Activated T-cell treated with anti-CD3 and anti-CD28 coated beads, Interleukin-2, amount 50 U/mL, for 4 hours (primary cell): Measurements from ENCODE around the gene BZW2. TPM values are rescaled to one million over a fixed set of nuclear protein-coding genes. Genes with fewer than 3 reads are reported as not detected.
"Not testable (repeated sequence)": the region's sequence is repeated elsewhere in the genome, so short reads cannot be mapped to it uniquely, and the experiment has no call there.

Source experiments
- ATAC-seq, 2 donors: fragments of 200-7000 bp; cut with Tn5 transposase; one replicate each; pipeline ENCODE4 v1.10.0; 2021
- DNase-seq: peaks from one replicate; pipeline ENCODE4 v3.0.0-alpha.2; 2020
- H3K27me3 Mint-ChIP-seq: one replicate; pipeline ENCODE4 v1.8.0; 2021; ENCODE audit warnings: low read depth, mixed read lengths
- H3K36me3 Mint-ChIP-seq: one replicate; pipeline ENCODE4 v1.8.0; 2022; ENCODE audit warnings: mixed read lengths; ENCODE audit not compliant: insufficient read depth
- H3K4me1 Mint-ChIP-seq: one replicate; pipeline ENCODE4 v1.8.0; 2021; ENCODE audit warnings: low read depth, mixed read lengths
- H3K4me3 Mint-ChIP-seq: one replicate; pipeline ENCODE4 v1.8.0; 2021; ENCODE audit warnings: mild to moderate bottlenecking, moderate library complexity, mixed read lengths
- H3K9me3 Mint-ChIP-seq: one replicate; pipeline ENCODE4 v1.8.0; 2021; ENCODE audit warnings: mixed read lengths
- total RNA-seq, 3 donors: library from RNA; stranded (reverse); gene quantifications; one replicate each; pipeline ENCODE4 v1.2.1, GENCODE V29; 2021

Gene BZW2
- total RNA-seq, 3 donors from 2014 or later: 116 to 135 (median 127) TPM

DNA sequence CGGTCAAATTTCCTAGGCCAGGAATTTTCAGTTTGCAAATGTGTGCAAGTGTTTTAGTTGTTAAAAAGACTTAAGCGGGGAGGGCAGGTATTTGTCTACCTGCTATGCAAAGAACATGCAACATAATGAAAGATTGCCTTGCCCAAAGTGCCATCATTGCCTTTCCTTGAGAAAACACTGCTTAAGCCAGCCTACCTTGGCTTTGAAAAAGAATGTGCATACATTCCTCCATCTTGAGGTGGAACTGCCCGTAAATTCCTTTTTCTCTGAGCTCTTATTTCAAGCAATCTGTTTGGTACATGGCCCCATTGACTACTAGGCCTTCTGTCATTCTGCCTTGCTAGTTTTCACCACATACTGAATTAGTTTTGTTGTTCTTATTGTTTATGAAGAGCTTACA is 29.3 kb downstream of the BZW2 start:
- DNase-seq (no peak), ATAC-seq (no peak)
- H3K27me3 Mint-ChIP-seq: no peaks in the 10 kb centered on the region
- H3K4me1 Mint-ChIP-seq: peaks cover 9% of the 10 kb centered on the region
- peaks cover 53% of the 10 kb centered on the region for H3K36me3 Mint-ChIP-seq
- no peak overlapping the region for H3K4me3 Mint-ChIP-seq
- H3K9me3 Mint-ChIP-seq: no peaks in the 10 kb centered on the region

DNA sequence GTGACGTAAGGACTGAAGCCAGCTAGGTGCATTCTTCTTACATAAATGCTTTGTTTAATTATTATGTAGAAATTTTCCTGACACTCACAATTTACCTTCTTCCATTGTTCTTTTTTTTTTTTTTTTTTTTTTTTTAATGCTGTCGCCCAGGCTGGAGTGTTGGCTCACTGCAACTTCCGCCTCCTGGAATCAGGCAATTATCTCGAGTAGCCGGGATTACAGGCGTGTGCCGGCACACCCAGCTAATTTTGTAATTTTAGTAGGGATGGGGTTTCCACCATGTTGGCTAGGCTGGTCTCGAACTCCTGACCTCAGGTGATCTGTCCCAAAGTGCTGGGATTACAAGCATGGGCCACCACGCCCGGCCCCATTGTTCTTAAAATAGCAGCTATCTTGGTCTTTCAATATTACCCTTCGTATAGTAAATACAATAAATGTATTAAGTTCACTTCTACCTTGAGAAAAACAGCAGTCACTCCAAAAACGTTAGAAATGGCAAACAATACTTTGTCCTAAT is 32.1 kb downstream of the BZW2 start:
- DNase-seq: no peak
- Mint-ChIP-seq H3K27me3 (no peaks in the 10 kb centered on the region), H3K9me3 (no peaks in the 10 kb centered on the region), H3K4me3 (no peak overlapping the region), H3K4me1 (no peaks in the 10 kb centered on the region), H3K36me3 (peaks cover 52% of the 10 kb centered on the region)
- ATAC-seq: no peak

DNA sequence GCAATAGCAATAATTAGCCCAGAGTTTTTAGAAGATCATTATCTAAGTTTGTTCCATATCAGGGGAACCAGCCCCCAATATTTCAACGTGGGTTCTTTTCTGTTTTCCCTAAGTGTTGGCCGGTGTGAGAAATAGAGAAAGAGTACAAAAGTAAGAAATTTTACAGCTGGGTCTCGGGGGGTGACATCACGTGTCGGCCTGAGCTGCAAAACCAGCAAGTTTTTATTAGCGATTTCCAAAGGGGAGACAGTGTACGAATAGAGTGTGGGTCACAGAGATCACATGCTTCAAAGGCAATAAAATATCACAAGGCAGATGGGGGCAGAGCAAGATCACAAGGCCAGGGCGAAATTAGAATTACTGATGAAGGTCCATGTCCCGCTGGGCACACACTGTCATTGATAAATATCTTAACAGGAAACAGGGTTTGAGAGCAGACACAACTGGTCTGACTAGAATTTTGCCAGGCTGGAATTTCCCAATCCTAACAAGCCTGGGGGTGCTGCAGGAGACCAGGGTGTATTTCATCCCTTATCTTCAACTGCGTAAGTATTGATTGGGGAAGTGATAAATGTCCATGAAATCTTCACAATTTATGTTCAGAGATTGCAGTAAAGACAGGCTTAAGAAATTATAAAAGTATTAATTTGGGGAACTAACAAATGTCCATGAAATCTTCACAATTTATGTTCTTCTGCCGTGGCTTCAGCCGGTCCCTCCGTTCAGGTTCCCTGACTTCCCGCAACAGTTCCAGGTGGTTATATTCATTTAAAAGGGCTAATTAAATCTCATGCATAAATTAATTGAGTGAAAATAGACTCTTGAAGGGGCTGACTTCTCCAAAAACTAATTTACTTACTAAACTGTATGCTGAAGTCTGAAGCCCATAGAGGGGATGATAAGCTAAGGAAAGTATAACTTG is 32.9 kb downstream of the BZW2 start:
- not testable (repeated sequence) for DNase-seq, H3K4me1 Mint-ChIP-seq, H3K9me3 Mint-ChIP-seq, ATAC-seq, H3K4me3 Mint-ChIP-seq, H3K27me3 Mint-ChIP-seq
- H3K36me3 Mint-ChIP-seq: peaks cover 56% of the 10 kb centered on the region

- Mint-ChIP-seq H3K4me3 (no peak overlapping the region), H3K36me3 (peaks cover 47% of the 10 kb centered on the region), H3K27me3 (no peaks in the 10 kb centered on the region), H3K4me1 (peaks cover 18% of the 10 kb centered on the region), H3K9me3 (no peaks in the 10 kb centered on the region)
- no peak for DNase-seq
- ATAC-seq: no peak
These were observed 39.0 kb downstream of the BZW2 start for GRCh38 chr7:16684935-16685334.

- ATAC-seq: no peak
- Mint-ChIP-seq H3K36me3 (peaks cover 45% of the 10 kb centered on the region), H3K4me3 (no peak overlapping the region), H3K9me3 (no peaks in the 10 kb centered on the region), H3K4me1 (peaks cover 18% of the 10 kb centered on the region), H3K27me3 (no peaks in the 10 kb centered on the region)
- DNase-seq: no peak
These were observed 39.6 kb downstream of the BZW2 start for GRCh38 chr7:16685535-16685934.

DNA sequence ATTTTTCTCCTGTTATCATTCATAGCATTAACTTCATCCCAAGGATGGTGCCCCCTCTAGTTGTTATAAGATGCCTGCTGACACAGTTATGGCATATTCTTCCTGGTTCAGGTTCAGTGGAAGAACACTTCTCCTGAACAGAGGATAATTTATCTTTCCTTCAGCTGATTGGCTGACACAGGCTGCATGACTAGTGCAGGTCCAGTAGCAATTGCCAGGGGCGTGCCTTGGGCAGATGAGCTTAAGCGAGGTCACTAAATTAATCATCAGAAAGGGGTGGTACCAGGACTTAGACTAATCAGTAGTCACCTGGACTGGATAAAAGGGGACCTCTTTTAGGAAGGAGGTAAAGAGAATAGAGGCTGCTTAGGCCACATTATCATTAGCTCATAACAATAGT is 42.3 kb downstream of the BZW2 start:
- peaks cover 50% of the 10 kb centered on the region for H3K36me3 Mint-ChIP-seq
- peaks cover 18% of the 10 kb centered on the region for H3K4me1 Mint-ChIP-seq
- H3K9me3 Mint-ChIP-seq: no peaks in the 10 kb centered on the region
- no peak overlapping the region for H3K4me3 Mint-ChIP-seq
- no peak for DNase-seq
- H3K27me3 Mint-ChIP-seq: no peaks in the 10 kb centered on the region
- ATAC-seq: peak; percentile 58 to 65

DNA sequence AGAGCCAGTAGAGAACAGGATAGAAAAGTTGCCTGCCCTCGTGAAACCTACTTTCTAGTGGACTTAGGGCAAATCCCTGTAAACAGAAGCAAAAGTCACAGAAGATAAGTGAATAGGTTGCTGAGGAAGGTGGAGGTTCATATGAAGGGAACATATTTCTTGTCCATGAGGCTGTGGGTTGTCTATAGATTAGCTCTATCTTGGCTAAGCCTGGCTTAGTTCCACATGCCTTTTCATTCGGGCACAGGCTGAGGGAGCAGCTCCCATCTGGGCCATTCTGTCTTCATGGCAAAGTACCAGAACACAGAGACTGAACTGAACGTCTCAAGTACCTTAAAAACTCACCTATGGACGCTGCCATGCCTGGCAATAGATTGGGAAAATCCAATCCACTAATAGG is 45.3 kb downstream of the BZW2 start:
- Mint-ChIP-seq H3K36me3 (peaks cover 51% of the 10 kb centered on the region), H3K9me3 (no peaks in the 10 kb centered on the region), H3K4me3 (no peak overlapping the region), H3K4me1 (no peaks in the 10 kb centered on the region), H3K27me3 (no peaks in the 10 kb centered on the region)
- DNase-seq: no peak
- ATAC-seq: no peak

GRCh38 chr7:16693601-16694318 is 47.8 kb downstream of the BZW2 start:
- no peak for ATAC-seq
- Mint-ChIP-seq H3K27me3 (no peaks in the 10 kb centered on the region), H3K36me3 (peaks cover 60% of the 10 kb centered on the region), H3K9me3 (no peaks in the 10 kb centered on the region), H3K4me1 (no peaks in the 10 kb centered on the region), H3K4me3 (no peak overlapping the region)
- DNase-seq: no peak

- peaks cover 68% of the 10 kb centered on the region for H3K36me3 Mint-ChIP-seq
- no peak for DNase-seq
These were observed 48.8 kb downstream of the BZW2 start for GRCh38 chr7:16694806-16695205.

GRCh38 chr7:16695621-16696237 is 49.7 kb downstream of the BZW2 start:
- no peak overlapping the region for H3K4me3 Mint-ChIP-seq
- DNase-seq: no peak
- no peaks in the 10 kb centered on the region for H3K27me3 Mint-ChIP-seq
- peaks cover 72% of the 10 kb centered on the region for H3K36me3 Mint-ChIP-seq
- ATAC-seq: peak in 1 of 2 donors; percentile 57
- no peaks in the 10 kb centered on the region for H3K9me3 Mint-ChIP-seq
- H3K4me1 Mint-ChIP-seq: no peaks in the 10 kb centered on the region

More at GRCh38 chr7:16694806-16695205, 48.8 kb downstream of the BZW2 start:
- H3K4me1 Mint-ChIP-seq: no peaks in the 10 kb centered on the region
- H3K9me3 Mint-ChIP-seq: no peaks in the 10 kb centered on the region
- no peak overlapping the region for H3K4me3 Mint-ChIP-seq
- ATAC-seq: no peak
- no peaks in the 10 kb centered on the region for H3K27me3 Mint-ChIP-seq

DNA sequence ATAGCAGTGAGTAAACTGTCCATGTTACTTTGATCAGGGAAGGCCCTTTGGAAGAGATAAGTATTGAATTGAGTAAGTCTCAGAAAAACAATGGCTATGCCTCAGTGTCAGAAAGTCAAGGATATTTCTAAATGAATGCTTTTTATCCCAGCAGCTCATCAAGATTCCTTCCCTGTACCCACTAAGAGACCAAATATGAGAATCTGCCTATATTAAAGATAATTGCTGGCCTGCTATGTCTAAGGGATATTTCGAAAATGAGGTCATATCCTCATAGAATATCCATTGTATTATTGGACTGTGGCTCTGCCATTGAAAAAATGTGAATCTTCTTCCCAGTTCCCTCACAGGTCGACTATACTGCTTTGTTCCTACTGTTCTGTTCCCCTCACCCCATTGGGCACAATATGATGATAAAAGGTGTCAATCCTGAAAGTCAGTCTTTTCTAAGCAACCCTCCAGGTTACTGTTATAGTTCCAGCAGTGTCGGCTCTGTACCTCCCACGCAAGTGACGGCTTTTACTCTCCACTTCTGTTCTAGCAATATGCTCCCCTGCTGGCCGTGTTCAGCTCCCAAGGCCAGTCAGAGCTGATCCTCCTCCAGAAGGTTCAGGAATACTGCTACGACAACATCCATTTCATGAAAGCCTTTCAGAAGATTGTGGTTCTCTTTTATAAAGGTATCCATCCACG is 51.7 kb downstream of the BZW2 start:
- ATAC-seq: no peak
- Mint-ChIP-seq H3K36me3 (peaks cover 71% of the 10 kb centered on the region), H3K9me3 (no peaks in the 10 kb centered on the region), H3K27me3 (no peaks in the 10 kb centered on the region), H3K4me3 (no peak overlapping the region), H3K4me1 (no peaks in the 10 kb centered on the region)
- no peak for DNase-seq

DNA sequence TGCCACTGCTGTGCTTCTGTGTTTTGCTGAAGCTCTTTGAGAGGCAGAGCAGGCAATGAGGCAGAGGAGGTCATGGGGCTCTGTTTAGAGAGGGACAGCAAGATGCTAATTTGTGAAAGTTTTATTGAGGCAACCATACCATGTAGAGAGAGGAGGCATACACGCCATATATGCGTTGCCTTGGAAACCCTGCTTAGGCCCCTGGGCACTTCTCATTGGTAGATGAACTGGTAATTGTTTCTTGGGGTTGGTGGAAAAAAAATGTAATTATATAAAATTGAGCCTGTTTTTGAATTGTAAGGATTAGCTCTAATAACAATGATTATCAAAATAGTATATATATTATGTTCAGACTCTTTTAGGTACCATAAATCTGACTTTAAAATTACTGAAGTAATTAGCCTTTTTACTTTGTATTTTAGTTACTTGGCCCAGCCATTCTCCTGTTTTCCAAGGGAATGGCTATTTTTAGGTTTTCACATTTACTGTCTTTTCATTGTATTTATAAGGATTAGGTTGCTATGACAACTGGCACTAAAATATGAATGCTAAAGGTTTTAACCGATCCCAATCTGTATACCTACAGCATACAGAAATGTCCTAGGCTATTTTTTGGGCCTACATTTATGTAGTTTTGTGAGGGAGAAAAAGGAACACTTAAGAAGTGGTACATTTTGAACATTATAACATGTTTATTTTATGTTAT is 52.4 kb downstream of the BZW2 start:
- H3K9me3 Mint-ChIP-seq: no peaks in the 10 kb centered on the region
- no peak overlapping the region for H3K4me3 Mint-ChIP-seq
- ATAC-seq: no peak
- DNase-seq: no peak
- H3K27me3 Mint-ChIP-seq: no peaks in the 10 kb centered on the region
- no peaks in the 10 kb centered on the region for H3K4me1 Mint-ChIP-seq
- H3K36me3 Mint-ChIP-seq: peaks cover 67% of the 10 kb centered on the region

- DNase-seq (no peak), ATAC-seq (no peak)
- Mint-ChIP-seq H3K36me3 (peaks cover 61% of the 10 kb centered on the region), H3K4me3 (no peak overlapping the region), H3K27me3 (no peaks in the 10 kb centered on the region), H3K9me3 (no peaks in the 10 kb centered on the region), H3K4me1 (peaks cover 1% of the 10 kb centered on the region)
These were observed 56.5 kb downstream of the BZW2 start for GRCh38 chr7:16702441-16702840.
